Activated CD4-positive, CD25-positive, alpha-beta regulatory T cell treated with anti-CD3 and anti-CD28 coated beads, Interleukin-2, amount 50 U/mL, for 16 hours (primary cell): ENCODE results near the gene IRAK2.

ENCODE experiments used
- DNase-seq: peaks from one replicate; pipeline ENCODE4 v3.0.0-alpha.2; 2020; ENCODE audit warnings: low read depth, low spot score

IRAK2 gene

GRCh38 chr3:10223676-10224639 is 59.2 kb downstream of the IRAK2 start:
- no peak for DNase-seq

DNA sequence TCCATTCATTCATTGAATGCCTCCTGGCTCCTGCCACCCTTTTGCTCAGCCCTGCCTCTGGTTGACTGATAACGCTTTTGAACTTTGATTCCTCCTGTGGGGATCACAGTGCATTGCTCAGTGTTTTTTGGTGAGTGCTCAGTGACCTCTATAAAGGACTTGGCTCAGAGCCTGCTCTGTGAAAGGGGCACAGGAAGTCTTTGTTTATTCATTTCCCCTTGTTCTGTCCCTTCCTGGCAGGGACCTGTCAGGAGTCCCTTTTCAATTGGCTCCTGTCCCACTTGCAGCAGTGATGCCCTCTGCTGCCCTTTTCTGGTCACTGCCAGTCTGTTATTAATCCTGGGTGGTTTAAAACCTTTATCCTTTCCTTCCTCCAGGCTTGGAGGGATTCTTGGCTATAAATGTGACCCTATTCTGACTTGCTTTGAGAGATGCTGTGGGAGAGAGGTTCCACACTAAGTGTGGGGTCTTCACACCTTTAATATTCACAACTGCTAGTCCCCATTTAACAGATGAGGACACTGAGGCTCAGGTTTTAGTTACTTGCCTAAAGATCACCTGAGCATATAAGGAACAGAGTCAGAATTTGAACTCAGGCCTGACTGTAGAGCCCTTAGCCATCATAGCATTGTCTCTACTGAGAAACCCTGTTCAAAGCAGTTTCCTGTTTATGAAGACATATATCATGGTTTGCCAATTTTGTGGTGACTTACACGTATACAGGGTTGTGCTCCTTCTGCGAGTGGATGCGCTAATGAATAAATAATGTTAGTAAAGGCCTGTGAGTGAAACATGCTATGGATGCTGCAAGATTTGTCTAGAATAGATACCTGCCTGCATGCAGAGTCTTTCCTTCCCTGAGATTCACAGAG is 60.3 kb downstream of the IRAK2 start:
- peak; percentile 30 for DNase-seq

DNA sequence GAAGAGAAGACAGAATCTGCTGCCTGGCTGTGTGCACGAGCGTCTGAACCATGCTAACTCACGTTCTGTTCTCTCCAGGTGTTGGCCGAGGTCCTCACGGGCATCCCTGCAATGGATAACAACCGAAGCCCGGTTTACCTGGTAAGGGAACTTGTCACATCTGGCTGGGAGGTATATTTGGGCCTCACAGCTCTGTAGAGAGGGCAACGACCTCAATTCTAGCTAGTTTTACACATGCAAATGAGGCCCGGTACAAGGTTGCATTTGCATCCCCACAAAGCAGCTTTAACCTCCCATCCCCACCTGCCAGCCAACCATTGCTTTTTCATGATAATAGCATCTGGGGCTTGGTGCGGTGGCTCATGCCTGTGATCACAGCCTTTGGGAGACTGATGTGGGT is 61.6 kb downstream of the IRAK2 start:
- no peak for DNase-seq

- no peak for DNase-seq
Observed at GRCh38 chr3:10228248-10228950, 63.7 kb downstream of the IRAK2 start.

DNA sequence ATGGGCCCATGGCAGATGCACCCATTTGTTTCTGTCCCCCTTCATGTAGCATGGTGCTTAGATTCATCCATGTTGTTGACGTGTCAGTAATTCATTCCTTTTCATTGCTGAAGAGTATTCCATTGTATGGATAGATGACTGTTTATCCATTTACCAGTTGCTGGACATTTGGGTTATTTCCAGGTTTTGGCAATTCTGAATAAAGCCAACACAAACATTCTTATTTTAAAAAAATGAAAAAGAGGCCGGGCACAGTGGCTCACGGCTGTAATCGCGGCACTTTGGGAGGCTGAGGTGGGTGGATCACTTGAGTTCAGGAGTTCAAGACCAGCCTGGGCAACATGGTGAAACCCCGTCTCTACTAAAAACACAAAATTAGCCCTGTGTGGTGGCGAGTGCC is 64.9 kb downstream of the IRAK2 start:
- DNase-seq = no peak

DNA sequence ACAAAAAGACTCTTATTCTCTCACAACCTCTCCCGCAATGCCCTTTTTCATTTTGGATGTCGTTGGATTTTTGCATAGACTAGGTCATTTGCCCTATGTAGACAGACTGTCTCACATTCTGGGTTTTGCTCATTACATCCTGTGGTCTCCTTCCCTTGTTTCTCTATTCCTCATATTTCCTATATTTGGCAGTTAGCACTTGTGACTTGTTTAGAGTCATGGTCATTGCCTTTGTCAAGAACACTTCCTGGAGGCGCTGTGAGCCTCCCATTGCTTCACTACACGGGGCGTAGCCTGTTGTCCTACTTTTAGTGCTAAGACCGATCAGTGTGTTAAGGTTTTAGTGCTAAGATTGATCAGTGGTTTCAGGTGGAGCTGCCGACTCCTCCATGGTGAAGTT is 67.4 kb downstream of the IRAK2 start:
- no peak for DNase-seq

DNA sequence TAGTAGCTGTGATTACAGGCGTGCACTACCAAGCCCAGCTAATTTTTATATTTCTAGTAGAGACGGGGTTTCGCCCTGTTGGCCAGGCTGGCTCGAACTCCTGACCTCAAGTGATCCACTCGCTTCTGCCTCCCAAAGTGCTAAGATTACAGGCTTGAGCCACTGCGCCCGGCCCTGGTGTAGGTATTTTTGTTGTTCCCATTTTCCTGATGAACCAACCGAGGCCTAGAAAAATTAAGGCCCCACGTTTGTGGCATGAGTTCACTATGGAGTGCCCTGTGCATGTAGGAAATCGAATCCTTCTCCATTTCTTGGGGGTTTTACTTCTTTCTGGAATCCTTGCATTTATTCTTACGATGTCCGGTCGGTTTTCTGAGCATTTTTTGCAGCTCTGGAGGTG is 69.3 kb downstream of the IRAK2 start:
- DNase-seq = no peak

- DNase-seq = no peak
Observed at GRCh38 chr3:10234526-10235230, 70.0 kb downstream of the IRAK2 start.

DNA sequence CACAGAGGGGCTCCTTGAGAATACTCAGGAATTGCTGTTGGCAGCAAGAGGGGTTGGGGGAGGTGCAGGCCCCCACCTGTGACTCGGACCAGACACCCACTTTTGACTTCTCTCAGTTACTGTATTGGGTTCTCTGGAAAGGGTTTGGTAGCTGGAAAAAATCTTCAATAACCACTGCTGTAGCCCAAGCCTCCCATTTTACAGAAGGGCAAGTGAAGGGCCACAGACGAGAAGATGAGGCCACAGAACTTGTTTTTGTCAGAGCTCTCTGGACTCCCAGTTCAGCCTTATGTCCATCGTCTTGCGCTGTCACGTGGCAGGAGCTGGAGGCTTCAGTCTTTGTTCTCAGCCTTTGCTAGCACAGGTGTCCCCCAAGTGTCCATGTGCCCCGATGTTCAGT is 70.8 kb downstream of the IRAK2 start:
- DNase-seq = no peak

DNA sequence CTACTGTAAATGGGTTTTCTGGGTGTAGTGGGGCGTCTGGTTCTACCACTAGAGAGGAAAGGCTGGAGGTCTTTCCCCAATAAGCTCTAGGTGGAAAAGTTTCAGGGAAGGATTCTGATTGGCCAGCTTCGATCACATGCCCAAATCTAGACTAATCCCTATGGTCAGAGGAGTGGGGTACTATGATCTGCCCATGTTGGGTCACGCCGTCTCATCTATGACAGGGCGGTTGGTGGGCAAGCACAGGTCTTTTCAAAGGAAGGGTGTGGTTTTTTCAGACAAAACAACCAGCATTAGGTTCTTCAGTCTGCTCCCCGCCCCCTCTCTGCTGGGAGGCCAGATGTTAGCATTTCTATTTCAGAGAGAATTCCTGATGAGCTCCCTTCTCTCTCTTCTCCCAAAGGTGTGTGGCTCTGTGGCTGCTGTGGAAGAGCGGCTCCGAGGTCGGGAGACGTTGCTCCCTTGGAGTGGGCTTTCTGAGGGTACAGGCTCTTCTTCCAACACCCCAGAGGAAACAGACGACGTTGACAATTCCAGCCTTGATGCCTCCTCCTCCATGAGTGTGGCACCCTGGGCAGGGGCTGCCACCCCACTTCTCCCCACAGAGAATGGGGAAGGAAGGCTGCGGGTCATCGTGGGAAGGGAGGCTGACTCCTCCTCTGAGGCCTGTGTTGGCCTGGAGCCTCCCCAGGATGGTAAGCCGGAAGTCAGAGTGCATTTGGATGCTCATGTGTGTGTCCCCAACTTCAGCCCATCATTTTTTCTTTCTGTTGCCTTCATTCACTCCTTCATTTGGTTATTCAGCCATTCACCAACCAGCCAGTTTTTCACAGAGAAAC is 73.8 kb downstream of the IRAK2 start:
- DNase-seq = no peak

DNA sequence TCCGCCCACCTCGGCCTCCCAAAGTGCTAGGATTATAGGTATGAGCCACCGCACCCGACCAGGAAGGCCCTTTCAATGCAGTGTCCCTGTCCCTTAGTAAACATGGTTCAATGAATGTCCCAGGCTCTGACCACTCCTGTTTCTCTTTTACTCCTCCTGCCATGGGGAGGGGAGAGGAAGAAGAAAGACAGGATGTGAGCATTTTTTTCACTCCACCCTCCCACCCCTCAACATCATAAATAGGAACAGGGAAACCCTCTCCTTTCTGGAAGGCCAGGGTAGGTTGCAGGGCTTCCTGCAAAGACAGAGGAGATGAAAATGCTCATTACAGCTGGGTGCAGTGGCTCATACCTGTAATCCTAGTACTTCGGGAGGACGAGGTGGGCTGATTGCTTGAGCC is 76.1 kb downstream of the IRAK2 start:
- no peak for DNase-seq

GRCh38 chr3:10242182-10243065 is 77.7 kb downstream of the IRAK2 start:
- DNase-seq = peak; percentile 42

- DNase-seq = no peak
Observed at GRCh38 chr3:10244009-10244408, 79.3 kb downstream of the IRAK2 start.

DNA sequence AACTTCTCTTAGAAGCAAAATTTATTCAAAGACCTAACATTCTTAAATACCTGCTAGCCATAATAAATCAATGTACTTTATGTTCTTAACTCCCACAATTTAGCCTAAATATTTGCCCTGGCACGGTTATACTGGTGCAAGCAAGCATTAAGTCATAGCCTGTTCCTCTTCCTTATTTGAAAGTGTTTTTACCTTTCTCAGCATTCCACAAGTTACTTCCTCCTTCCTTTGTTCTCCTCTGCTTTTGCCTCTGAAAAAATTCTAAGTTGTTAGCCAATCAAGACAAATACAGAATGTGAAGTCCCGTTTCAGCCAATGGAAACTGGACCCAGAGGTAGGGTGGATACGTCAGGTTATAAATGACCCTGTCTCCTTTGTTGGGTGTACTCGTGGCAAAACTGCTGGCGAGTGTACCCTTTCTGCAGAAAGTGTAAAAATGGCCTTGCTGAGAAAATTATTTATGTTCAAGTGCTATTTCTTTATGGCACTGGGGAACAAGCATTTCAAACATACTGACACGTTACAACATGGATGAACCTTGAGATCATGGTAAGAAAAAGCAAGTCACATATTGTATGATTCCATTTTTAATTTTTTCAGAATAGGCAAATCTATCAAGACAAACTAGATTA is 80.5 kb downstream of the IRAK2 start:
- no peak for DNase-seq

GRCh38 chr3:10247679-10248183 is 83.0 kb downstream of the IRAK2 start:
- DNase-seq = no peak

DNA sequence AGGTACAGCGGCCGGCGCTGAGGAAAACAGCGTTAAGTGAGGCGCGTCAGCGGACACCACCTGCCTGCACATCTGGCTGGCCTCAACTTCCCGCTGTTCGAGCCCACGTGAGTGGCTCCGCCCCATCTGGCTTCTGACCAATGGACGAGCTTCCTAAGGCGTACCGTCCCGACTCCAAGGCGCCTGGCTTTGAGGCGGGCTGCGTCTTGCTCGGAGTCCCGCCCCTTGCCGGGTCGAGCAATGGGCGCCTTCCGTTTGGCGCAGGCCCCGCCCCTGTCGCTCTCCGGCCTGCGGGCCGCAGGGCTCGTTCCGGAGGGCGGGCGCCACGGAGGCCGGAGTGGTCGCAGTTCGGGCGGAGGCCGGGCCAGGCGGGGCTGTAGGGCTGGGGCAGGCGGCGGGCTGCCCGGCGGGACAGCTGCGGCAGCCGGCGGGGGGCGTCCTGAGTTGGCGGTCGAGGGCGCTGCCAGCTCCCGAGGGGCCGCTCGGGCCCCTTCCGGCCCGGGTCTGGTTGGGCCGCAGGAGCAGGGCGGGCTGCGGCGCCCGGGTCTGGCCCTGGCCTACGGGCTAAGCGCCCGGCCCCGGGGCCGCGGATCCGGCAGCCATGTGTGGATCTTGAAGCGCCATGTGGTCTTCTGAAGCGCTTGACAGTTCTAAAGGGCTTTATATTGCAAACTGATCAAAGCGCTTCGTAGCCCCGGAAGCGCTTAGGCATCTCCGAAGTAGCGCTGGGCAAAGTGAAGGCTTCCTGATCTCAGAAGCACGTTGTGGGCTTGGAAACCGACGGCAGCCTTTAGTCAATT is 83.7 kb downstream of the IRAK2 start, which contains the start of gene TATDN2:
TSS of gene TATDN2 (plus strand) at position 276 of the 800 bp plus-strand sequence. CDS start 742 bp downstream, outside the sequence.
- peak; percentile 87 for DNase-seq

- peak; percentile 17 for DNase-seq
Observed at GRCh38 chr3:10248984-10249748, 84.4 kb downstream of the IRAK2 start.
